ENCODE data around the gene EVI5. TPM values are rescaled to one million over a fixed set of nuclear protein-coding genes. Genes with fewer than 3 reads are reported as not detected.
"Not testable (repeated sequence)": the region's sequence is repeated elsewhere in the genome, so short reads cannot be mapped to it uniquely, and the experiment has no call there.

The EVI5 gene
- total RNA-seq, 4 donors from 2014 or later, result 39.5 to 49.7 (median 48.6) TPM

DNA sequence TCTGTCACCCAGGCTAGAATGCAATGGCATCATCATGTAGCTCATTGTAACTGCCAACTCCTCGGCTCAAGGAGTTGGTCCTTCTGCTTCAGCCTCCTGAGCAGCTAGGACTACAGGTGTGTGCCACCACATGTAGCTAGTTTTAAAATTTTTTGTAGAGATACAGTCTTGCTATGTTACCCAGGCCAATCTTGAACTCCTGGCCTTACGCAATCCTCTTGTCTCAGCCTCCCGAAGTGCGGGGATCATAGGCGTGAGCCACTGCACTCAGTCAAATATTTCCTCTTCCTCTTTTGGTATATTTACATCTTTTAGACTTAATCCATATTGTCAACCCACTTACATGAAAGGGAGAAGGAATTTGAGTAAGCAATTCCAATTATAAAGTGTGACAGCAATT lies 121.1 kb downstream of the EVI5 start:
- H3K9me3 ChIP-seq, result no peaks in the 10 kb centered on the region
- no peak for ATAC-seq
- no peak for TF ChIP-seq EP300 (IDR thresholded peaks at IDR 0.05)
- 93 to 100% methylated on average over 1 to 5 of the region's 5 CpGs for WGBS, 2 donors (ENCODE audit: low coverage in 1 of 2)
- peaks cover 0 to 38% of the 10 kb centered on the region in 2 donors for H3K36me3 ChIP-seq
- H3K27ac ChIP-seq, result no peak overlapping the region
- H3K4me3 ChIP-seq, result no peak overlapping the region
- H3K27me3 ChIP-seq, result no peaks in the 10 kb centered on the region
- no peaks in the 10 kb centered on the region for H3K4me1 ChIP-seq

DNA sequence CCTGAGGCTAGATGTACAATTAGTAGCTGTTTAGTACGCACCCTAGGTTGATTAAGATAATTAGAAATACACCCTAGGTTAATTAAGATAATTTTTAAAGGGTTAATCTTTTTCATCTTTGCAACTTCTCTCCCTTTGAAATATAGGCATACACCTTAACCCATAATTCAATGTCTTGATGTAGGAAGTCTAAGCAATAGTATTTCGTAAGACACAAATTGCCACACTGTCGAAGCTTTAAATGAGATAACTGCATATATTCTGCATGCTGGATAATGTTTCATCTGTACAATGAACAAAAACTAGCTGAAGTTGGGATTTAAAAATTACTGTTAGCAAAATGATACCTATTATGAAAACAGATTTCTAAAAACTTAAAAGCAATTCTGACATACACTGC lies 122.9 kb downstream of the EVI5 start:
- H3K4me3 ChIP-seq, result no peak overlapping the region
- 97 to 98% methylated on average over 2 to 3 of the region's 3 CpGs for WGBS, 2 donors (ENCODE audit: low coverage in 1 of 2)
- no peak overlapping the region for H3K27ac ChIP-seq
- TF ChIP-seq POLR2AphosphoS5 (IDR thresholded peaks at IDR 0.05) (no peak), POLR2A (IDR thresholded peaks at IDR 0.05) (no peak), CTCF (IDR thresholded peaks at IDR 0.05) (no peak), EP300 (IDR thresholded peaks at IDR 0.05) (no peak)
- no peaks in the 10 kb centered on the region for H3K27me3 ChIP-seq
- no peaks in the 10 kb centered on the region for H3K4me1 ChIP-seq
- H3K36me3 ChIP-seq, result peaks cover 0 to 55% of the 10 kb centered on the region in 2 donors
- ATAC-seq, result no peak
- H3K9me3 ChIP-seq, result peaks cover 0 to 7% (median 0%) of the 10 kb centered on the region in 3 donors

GRCh38 chr1:92657701-92658100 lies 127.2 kb downstream of the EVI5 start:
- TF ChIP-seq POLR2AphosphoS5 (IDR thresholded peaks at IDR 0.05), result no peak
- no peak for TF ChIP-seq CTCF (IDR thresholded peaks at IDR 0.05)
- TF ChIP-seq EP300 (IDR thresholded peaks at IDR 0.05), result no peak
- no peak for TF ChIP-seq POLR2A (IDR thresholded peaks at IDR 0.05)
- Histone ChIP-seq H3K36me3 (peaks cover 0 to 62% of the 10 kb centered on the region in 2 donors), H3K4me3 (no peak overlapping the region), H3K27ac (no peak overlapping the region), H3K27me3 (no peaks in the 10 kb centered on the region), H3K4me1 (no peaks in the 10 kb centered on the region), H3K9me3 (peaks cover 0 to 39% (median 0%) of the 10 kb centered on the region in 3 donors)
- WGBS, 2 donors (ENCODE audit: low coverage in 1 of 2), result 91 to 100% methylated on average over 1 of the region's 1 CpG
- ATAC-seq, result no peak

GRCh38 chr1:92655197-92655801 lies 129.6 kb downstream of the EVI5 start:
- no peaks in the 10 kb centered on the region for H3K27me3 ChIP-seq
- ATAC-seq, result no peak
- H3K4me1 ChIP-seq, result no peaks in the 10 kb centered on the region
- no peak overlapping the region for H3K4me3 ChIP-seq
- peaks cover 0 to 39% (median 0%) of the 10 kb centered on the region in 3 donors for H3K9me3 ChIP-seq
- no peak for TF ChIP-seq POLR2AphosphoS5 (IDR thresholded peaks at IDR 0.05)
- no peak for TF ChIP-seq POLR2A (IDR thresholded peaks at IDR 0.05)
- no peak for TF ChIP-seq EP300 (IDR thresholded peaks at IDR 0.05)
- TF ChIP-seq CTCF (IDR thresholded peaks at IDR 0.05), result no peak
- H3K36me3 ChIP-seq, result peaks cover 0 to 53% of the 10 kb centered on the region in 2 donors
- no peak overlapping the region for H3K27ac ChIP-seq
- 96 to 100% methylated on average over 3 of the region's 3 CpGs for WGBS, 2 donors (ENCODE audit: low coverage in 1 of 2)

DNA sequence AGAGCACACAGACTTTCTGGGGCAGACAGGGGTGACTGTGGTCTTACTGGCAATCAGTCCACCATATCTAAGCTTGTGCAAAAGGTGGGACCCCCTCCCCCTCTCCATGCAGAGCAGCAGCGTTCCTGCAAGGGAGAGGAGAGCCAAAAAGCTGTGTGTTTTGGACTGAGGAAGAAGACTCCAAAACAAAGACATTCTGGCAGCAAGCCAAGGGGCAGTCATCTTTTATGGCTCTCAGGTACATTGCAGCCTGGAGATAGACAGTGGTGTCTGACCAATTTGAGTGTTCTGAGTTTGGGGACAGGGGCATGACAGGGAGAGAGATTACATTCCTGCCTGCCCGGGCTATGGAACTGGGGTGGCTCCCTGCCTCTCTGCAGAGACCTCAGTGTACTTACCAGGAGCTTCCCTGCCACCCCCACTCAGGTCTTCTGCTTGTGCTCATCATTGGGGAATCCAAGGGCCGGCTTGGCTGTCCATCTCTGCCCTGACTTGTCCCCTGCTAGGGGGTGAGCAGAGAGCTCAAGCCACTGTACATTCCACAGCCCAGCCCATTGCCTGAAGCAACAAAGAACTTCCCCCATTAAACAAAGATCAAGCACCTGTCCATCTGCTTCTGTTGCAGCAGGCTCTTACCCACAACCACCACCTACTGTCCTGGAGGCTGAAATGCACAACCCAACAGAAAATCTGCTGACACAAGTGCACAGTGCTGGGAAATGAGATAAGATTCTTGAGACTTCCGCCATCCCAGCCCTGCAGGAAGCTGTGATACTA lies 131.1 kb downstream of the EVI5 start:
- Histone ChIP-seq H3K4me3 (no peak overlapping the region), H3K27me3 (no peaks in the 10 kb centered on the region), H3K4me1 (no peaks in the 10 kb centered on the region), H3K36me3 (peaks cover 0 to 44% of the 10 kb centered on the region in 2 donors), H3K27ac (no peak overlapping the region), H3K9me3 (peaks cover 0 to 39% (median 0%) of the 10 kb centered on the region in 3 donors)
- 100% methylated on average over 1 of the region's 4 CpGs; no CpG with 5 or more reads in 1 of the 2 donors for WGBS, 2 donors (ENCODE audit: low coverage in 1 of 2)
- TF ChIP-seq EP300 (IDR thresholded peaks at IDR 0.05), result no peak
- no peak for TF ChIP-seq POLR2AphosphoS5 (IDR thresholded peaks at IDR 0.05)
- no peak for TF ChIP-seq POLR2A (IDR thresholded peaks at IDR 0.05)
- TF ChIP-seq CTCF (IDR thresholded peaks at IDR 0.05), result no peak
- no peak for ATAC-seq

GRCh38 chr1:92640686-92641085 lies 144.2 kb downstream of the EVI5 start:
- 94 to 100% methylated on average over 3 of the region's 3 CpGs for WGBS, 2 donors (ENCODE audit: low coverage in 1 of 2)
- H3K9me3 ChIP-seq, ATAC-seq, H3K27me3 ChIP-seq, H3K4me3 ChIP-seq, H3K4me1 ChIP-seq, H3K27ac ChIP-seq, H3K36me3 ChIP-seq: not testable (repeated sequence)

All from gastroesophageal sphincter (tissue), 4 donors.